Measurements from ENCODE around the gene SAMD14.
A peak's percentile ranks its signal among the peaks of the same experiment; 100 is the strongest.

Gene SAMD14

DNA sequence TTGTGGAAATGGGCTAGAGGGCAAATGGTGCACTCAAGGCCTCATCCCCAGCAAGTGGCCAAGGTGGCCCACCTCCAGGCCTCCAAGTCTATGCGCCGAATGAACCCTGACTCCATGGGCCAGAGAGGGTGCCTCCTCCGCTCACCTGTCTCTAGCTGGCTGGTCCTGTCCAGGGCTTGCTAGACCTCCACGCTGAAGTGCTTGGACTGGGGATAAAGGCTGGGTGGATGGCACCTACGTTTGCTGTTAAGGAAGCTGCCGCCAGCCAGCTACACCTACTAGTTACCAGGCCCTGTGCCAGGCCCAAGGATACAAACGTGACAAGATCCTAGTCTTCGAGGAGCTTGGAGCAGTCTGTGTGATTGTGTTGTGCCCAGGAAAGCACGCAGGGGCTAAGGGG lies 35.1 kb upstream of the SAMD14 start:
- DNase-seq: no peak

DNA sequence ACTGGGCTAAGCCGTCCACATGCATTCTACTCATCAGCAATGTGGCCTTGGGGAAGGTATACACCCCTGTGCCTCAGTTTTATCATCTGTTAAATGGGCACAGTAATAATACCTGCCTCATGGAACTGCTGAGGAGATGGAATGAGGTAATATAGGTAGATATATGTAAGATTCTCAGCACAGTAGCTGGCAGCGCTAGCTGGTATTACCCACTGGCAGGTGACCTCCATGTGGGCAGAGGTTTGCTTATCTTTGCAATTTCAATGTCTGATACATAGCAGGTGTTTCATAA lies 34.7 kb upstream of the SAMD14 start:
- no peak for DNase-seq

DNA sequence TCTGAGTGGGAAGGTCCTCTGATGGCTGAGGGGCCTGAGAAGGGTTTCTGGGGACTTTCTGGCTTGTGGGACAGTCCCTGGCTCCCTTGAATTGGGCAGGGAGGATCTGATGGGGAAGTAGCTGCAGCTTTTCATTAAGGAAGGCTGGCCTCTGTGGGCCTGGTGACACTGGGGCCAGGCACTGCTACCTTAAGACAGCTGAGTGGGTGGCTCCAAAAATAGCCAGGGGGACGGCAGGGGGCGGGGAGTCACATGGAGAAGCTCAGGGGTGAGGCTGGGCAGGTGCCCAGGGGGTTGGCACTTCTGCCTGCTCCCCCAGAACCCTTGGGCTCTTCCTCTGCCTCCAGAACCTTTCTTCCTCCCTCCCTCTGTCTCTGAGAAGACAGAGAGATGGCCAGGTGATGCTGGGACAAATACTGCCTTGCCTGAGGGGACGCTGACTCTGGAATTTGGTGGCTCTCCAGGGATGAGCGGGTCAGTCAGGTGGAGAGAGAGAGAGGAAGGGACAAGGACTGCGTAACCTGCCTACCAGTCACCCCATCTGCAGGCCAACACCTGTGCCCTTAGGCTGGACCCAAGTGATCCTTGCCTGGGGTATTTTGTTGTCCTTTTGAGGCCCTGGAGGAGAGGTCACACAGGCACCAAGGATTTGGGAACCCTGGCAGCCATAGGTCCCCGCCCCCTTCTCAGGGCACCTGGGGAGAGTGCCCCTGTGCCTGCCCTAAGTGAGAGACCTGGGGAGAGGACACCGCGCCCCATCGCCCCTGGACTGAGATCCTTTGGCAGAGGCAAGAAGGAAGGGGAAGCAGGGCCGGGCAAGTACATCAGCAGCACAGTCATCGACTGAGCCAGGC lies 34.1 kb upstream of the SAMD14 start:
- DNase-seq: no peak

DNA sequence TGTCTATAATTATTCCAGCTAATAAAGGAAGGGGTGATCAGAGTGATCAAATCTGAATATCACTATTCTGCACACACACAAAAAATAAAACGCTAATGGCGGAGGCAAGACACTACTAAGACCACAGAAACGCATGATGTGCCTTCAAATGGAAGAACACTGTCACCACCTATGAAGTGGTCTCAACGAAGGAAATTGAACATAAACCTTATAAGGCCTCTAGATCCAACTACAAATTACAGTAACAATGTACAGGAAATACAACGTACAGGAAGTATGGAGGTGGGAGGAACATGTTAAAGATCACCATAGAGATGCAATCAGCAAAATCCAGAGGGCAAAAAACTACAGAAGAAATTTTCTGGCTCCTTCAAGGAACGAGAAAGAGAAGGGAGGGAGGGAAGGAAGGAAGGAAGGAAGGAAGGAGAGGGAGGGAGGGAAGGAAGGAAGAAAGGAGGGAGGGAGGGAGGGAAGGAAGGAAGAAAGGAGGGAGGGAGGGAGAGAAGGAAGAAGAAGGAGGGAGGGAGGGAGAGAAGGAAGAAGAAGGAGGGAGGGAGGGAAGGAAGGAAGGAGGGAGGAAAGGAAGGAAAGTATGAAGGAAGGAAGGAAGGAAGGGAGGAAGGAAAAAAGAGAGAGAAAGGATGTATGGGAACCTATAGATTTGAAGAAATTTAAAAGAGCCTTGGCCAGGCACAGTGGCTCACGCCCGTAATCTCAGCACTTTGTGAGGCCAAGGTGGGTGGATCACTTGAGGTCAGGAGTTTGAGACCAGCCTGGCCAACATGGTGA lies 32.7 kb upstream of the SAMD14 start:
- DNase-seq: no peak

DNA sequence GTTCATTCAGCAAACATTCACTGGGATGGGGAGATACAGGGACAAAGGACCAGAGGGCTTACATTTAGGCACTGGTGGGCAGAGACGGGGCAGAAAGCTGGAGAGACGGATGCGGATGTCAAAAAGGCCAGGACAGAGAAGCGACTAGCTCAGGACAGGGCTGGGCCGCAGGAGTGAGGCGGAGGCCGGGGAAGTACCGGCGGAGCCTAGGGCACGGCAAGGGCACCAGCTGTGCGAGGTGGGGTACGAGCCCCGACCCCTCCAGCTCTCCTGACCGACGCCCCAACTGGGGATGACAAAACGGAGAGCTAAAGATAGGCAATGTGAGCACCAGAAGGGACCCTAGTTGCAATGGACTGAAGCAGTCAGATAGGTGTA lies 31.9 kb upstream of the SAMD14 start:
- no peak for DNase-seq

DNA sequence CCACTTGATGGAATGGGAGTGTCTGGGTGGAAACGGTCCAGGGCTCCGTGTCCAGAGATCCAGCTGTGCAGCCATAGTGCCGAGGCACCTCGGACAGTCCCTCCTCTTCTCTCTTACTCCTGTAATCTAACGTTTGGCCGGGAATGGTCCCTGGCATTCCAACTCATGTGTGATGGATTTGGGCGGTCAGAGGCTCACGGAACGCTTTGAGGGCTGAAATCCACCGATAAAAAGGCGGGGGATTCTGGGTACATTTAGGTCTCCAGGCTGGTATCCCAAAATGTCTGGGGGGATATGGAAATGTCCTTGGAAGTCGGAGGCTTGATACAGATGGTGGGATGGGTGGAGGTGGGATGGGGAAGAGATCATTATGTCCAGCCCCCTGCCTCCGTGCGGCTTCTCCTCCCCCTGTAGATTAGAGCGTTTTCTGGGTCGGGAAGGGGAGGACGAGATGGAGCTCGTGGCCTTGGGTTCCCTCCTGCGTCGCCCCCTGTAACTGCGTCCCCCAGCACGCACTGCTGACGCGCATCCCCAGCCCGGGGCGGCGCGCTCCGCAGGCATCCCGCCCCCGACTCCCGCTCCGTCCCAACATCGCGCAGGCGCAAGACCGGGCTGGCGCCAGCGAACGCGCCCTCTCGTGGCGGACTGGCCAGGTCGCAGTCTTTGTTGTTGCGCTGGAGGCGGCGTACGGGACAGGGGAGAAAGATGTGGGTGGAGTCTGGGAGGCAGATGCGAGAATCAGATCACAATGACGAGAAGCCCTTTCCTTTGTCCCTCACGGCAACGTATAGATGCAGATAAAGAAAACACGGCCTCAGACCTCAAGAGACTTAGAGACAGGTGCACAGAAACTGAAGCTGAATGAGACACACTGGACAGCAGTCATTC lies 31.3 kb upstream of the SAMD14 start:
- peak; percentile 95 for DNase-seq

DNA sequence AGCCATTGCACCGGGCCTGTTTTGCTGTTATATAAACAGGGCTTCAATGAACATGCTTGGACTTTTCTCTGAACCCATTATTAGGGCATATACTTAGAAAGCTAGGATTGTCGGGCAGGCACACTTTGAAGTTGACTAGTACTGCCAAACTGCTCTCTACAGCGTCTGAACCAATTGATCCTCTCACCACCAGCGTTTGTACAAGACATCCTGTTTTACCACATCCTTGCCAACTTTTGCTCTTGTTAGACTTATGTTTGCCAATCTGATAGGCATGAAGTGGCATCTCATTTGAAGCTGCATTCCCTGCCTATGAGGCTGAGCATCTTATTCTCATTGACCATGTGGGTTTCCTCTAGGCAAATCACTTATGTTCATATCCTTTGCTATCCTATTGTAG lies 27.9 kb upstream of the SAMD14 start:
- DNase-seq: no peak

DNA sequence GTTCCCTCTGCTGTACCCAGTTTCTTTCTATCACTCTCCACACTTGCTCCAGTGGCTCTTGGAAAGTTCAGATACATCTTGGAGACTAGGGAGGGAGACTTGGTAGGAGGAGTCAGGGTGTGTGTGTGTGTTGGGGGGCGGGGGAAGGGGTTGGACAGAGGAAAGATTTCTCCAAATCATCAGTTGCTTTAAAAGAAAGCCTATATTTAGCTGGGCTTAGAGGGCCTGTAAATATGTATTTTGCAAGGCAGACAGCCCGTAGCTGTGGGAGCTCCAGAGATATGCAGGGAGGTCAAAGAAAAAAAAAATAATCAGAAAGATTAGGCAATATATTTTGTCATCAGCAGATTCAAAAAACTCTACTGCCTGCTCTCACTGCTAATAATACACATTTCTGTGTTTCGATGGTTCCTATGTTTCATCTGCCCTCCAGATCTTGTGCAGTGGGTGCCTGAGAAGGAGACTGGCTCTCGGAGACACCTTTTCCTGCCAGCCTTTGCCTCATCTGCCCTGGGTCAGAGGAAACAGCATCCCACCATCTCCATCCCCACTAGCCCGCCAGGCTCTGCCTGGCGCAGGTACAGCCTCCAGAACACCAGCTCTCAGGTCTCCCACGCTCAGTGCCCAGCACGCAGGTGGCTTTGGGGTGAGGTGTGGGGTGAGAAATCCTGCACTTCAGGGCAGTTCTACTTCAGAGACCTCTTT lies 25.3 kb upstream of the SAMD14 start:
- no peak for DNase-seq

DNA sequence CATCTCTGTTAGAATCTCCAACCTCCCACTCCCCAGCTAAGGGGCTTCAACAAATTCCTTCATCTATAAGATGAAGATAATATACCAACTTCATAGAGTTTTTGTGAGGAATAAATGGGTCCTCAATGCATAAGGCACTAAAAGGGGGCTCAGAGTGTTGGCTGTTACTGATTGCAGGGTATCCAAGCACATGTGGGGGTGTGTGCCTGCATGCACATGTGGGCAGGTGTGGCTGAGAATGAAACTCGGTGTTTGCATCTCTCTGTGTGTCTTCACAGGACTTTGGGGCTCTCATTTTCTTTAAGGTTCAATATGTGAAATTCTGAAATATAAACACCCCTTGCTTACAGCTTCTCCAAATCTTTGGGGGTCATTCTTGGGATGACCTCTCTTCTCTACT lies 24.6 kb upstream of the SAMD14 start:
- DNase-seq: no peak

DNA sequence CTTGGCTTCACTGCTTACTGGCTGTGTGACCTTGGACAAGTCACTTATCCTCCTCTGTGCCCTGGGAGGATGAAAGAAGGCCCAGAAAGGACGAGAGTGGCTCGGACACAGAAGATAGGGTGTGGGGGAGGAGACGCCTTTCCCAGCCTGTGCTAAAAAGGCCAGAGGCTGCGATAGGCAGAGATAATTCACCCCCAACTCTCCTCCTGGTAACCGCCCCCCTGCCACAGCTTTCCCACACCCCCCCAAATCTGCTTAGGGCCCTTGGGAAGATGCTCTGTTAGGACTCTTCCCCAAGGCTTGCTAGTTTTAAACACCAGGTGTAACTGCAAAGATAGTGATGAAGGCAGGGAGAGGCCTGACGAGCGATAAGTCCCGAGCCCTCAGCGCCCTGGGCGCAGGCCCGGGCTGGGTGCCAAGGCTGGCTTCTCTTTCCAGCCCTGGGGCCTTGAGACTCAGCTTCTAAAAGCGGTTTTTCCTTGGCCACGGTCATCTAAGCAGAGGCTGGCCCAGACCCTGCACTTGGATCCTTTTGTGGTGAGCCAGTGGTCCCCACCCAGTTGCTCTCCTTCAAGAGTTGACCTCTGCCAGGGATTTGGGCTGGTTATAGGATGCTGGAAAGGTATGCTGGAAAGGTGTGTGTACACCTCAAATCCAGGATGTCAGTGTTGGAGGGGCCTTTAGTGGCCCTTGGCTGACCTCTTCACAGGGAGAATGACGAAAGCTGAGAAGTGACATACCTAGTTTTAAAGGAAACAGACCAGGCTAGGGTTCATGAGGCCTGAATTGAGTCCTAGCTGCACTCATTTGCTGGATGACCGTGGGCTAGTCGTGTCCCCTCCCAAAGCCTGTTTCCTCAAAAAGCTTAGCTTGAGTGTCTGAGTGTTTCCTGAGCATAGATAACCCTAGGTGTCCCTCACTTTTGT lies 24.0 kb upstream of the SAMD14 start:
- no peak for DNase-seq

DNA sequence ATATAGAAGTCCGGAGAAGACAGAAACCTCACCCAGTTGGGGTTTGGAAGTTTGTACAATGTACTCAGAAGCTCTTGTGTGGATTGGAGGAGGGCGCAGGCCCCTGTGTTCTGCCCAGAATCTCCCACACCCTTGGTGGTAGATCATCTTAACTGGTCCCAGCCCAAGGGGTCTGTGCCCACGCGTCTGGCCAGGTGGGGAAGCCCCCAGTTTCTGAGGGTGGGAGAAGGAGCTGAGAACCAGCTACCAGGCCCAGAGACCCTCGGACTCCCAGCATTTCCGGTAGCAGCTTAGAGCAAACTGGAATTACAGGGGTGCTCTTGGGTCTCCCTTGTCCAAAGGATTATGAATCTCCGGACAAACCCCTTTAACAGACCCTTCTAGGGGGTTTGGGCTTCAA lies 22.8 kb upstream of the SAMD14 start:
- DNase-seq: no peak

DNA sequence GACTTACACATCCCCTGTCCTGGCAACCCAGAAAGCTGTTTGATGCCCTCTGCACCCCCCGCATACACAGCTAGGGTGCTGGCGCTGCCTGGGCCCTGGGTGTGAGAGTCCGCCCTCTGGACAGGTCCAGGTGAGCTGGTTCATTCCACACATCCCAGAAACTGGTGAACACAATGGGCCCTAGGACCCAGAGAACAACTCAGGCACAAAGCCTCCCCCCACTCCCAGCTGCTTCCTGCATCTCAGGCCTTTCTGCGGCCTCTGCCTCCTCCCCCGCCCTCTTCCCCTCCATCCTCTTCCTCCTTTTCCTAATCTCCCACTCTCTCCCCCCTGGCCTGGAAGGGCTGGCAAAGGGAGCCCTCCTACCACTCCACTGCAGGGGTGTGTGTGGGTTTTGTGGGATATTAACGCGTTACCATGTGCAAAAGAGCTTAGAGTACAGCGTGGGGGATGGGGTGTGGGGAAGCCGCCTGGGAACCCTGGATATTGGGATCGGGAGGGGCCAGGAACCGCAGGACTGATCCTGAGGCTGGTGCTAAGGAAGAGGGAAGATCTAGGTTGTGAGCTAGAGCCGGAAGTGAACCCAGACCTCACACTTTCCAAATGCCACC lies 22.1 kb upstream of the SAMD14 start:
- peak; percentile 87 for DNase-seq

DNA sequence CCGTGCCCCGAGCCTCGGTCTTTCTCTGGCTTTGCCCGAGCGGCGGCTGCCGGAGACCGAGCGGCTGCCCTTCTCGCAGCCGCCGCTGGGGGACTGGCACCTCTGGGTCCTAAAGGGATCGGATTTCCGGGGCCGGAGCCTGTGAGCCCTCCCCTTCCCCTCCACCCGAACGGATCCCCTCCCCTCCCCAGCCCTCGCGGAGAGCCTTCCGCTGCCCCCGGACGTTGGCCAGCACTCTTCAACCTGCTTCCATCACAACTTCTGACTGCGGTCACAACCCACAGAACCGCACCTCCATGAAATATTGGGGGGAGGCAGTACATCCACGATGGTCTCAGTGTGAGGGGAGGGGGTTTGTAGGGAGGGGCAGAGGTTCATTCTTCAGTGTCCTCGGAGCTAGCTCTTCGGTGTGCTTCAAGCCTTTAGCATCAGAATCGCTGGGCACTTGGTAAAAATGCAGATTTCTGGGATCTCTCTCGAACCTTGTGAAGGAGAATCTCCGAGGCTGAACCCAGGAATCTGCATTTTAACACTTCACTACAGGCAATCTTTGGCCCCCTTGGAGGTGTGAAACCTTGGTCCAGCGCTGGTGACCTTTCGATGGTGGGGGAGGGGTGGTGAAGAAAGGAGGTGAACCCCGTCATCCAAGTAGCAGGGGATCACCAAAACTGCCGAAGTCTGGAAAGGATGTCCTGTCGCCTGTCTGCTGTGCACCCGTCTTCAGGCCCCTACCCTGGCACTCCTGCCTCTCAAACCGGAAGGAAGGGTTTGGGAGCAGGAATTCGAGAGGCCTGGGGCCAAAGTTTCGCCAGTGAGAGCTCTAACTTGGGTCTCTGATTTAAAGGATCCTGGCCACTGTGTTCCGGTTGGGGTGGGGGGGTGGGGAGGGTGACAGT lies 21.3 kb upstream of the SAMD14 start:
- DNase-seq: peak; percentile 91

DNA sequence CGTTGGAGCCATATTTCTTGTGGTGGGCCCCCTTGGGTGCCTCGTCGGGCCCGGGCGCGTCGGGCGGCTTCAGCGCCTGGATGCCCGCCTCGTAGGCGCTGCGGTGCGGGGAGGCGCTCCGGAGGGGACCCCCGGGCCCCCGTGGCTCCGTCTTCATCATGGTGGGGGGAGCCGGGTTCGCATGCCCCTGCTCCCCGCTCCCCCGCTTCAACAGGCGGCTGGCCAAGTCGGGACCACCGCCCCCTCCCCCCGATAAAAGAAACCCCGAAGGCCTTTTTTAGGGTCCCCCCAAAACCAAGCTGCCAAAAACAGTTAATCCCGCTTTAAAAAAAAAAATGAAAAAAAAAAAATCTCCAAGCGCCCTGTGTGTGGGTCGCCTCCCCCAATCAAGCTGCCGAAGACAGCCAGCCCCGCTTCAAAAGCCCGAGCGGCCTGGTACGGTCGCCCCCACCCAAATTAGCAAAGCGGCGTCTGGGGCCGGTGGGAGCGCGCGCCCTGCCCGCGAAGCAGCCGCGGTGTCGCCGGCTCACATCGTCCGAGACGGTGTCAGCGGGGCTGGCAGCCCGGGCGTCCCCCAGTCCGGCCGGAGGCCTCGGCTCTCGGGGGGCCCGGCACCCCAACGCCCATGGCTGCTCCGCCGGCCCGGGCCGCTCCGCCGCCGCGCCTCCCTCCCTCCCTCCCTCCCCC lies 20.5 kb upstream of the SAMD14 start, which contains the start of gene PPP1R9B:
Gene PPP1R9B, minus strand, starts transcription at position 324 of the 687 bp plus-strand sequence. Its CDS starts 164 bp downstream, at position 160.
- DNase-seq: no peak

DNA sequence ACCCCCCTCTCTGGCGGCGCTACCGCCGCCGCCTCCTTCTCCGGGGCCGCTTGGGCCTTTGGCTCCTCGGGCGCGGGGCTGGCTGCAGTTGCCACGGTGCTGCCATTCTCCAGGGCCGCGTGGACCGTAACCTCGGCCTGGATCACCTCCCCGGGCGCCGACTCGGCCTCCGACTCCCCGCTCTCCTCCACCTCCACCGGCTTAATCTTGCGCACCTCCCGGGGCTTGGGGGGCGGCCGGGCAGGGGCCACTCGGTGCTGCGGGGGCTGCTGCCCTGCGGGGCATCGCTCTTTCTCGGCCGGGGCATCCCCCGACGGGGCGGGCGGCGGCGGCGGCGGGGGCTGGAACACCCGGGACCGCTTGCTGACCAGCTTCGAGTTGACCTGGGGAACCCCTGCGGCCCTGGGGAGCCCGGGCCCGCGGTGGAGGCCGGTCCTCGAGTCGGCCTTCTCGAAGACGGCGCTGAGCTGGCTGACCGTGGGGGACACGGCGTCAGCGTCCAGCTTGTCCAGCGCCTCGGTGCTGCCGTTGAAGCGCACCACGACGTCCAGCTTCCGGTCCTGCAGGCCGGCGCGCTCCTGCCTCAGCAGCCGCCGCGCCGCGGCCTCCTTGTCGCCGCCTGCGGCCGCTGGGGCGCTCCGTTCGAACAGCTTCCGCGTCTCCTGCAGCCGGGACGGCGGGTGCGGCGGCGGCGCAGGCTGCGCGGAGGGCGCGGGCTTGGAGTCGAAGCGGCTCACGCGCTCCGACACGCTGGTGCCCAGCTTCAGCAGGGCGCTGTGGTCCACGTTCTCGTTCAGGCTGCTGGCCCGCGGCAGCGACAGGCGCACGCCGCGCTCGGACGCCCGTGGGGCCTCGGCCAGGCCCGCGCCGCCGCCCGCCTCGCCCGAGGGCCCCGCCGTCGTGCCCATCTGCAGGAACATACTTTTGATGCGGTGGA lies 19.7 kb upstream of the SAMD14 start:
- DNase-seq: peak; percentile 63

DNA sequence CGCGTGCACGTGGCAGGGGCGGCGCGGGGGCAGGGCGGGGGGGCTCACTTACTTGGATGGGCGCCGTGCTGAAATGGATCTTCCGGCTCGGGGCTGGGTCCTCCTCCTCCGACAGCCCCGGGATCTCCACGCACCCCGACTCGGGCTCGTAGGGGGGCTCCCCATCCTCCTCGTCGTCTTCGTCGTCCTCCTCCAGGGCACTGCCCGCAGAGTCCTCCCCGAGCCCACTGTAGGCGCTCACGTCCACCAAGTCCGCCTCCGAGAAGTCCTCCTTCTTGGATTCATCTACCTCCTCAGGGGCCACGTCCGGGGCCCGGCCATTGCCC lies 19.1 kb upstream of the SAMD14 start:
- DNase-seq: no peak

DNA sequence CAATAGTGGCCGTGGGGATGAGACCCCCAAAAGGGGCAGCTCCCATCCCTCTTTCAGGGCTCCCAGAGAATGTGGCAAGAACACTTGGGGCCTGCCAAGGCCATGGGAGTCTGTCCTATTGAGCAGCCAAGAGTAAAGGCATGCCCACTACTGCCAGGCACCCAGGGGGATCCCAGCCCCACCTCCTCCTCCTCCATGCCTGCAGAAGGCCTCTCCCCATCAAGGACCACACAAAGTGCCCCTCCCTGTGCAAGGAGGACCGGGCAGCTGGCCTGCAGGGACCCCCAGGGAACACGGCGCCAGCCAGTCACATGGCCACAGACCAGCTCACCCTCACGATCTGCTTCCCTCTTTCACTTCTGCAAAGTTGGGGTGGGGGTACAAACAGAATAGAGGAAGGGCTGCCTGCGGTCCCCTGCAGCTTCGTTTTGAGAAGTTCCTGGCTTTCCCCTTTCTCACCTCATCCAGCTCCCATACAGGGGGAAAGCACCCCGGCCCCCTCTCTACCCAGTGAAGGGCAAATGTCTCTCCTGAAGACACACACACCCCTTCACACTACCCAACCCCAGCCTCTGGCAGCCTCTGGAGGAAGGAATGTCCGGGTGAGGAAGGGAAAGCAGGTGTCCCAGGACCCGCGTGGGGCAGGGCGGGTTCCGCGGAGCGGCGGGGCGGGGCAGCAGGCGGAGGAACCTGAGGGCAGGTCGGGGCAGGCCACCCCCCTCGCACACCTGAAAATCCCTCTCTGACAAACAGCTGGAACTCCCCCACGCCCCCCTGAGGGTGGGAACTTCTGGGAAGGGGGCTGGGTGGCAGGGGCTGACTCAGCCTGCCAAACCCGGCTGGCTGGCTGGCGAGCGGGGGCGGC lies 18.5 kb upstream of the SAMD14 start:
- DNase-seq: no peak

All from NCI-H774 (cell line).